Lung (tissue), 16 donors: Measurements from ENCODE around the gene RBM42. TPM values are rescaled to one million over a fixed set of nuclear protein-coding genes. Genes with fewer than 3 reads are reported as not detected.
A peak's percentile ranks its signal among the peaks of the same experiment; 100 is the strongest.

ENCODE experiments used
- ATAC-seq: fragments of 200-7000 bp; cut with Tn5 transposase; one replicate; pipeline ENCODE4 v1.9.1; 2020; ENCODE audit warnings: moderate number of reproducible peaks; ENCODE audit not compliant: insufficient read depth, low FRiP score
- DNase-seq, 3 donors: peaks; one replicate each; pipeline ENCODE4 v3.0.0-alpha.2; 2013 to 2017
- H3K27ac ChIP-seq, 2 donors: one replicate each; pipeline ENCODE4 v1.5.1; 2013; ENCODE audit warnings: mild to moderate bottlenecking in 2 of 2, moderate library complexity in 2 of 2, control low read depth in 1 of 2, inconsistent platforms in 1 of 2, low read depth in 1 of 2, low read length in 1 of 2
- H3K27me3 ChIP-seq, 3 donors: one replicate each; pipeline ENCODE4 v1.5.1; 2013; ENCODE audit warnings: low read length in 2 of 3; ENCODE audit not compliant: control insufficient read depth in 3 of 3, insufficient read depth in 3 of 3
- H3K36me3 ChIP-seq, 4 donors: one replicate each; pipeline ENCODE4 v1.5.1; 2013; ENCODE audit warnings: low read length in 4 of 4, mild to moderate bottlenecking in 1 of 4, moderate library complexity in 1 of 4; ENCODE audit not compliant: control insufficient read depth in 4 of 4, insufficient read depth in 4 of 4
- H3K4me1 ChIP-seq, 5 donors: one replicate each; pipeline ENCODE4 v1.5.1; 2013; ENCODE audit warnings: low read length in 5 of 5, mild to moderate bottlenecking in 2 of 5, moderate library complexity in 1 of 5; ENCODE audit not compliant: control insufficient read depth in 5 of 5, insufficient read depth in 5 of 5
- H3K4me3 ChIP-seq: one replicate; pipeline ENCODE4 v1.5.1; 2013; ENCODE audit warnings: mild to moderate bottlenecking, control low read depth, moderate library complexity
- H3K9ac ChIP-seq, 2 donors: one replicate each; pipeline ENCODE4 v1.5.1; 2013; ENCODE audit warnings: low read length in 2 of 2, control low read depth in 1 of 2; ENCODE audit not compliant: insufficient read depth in 1 of 2
- H3K9me3 ChIP-seq, 4 donors: one replicate each; pipeline ENCODE4 v1.5.1; 2013; ENCODE audit warnings: low read length in 3 of 4, mild to moderate bottlenecking in 1 of 4, moderate library complexity in 1 of 4; ENCODE audit not compliant: control insufficient read depth in 4 of 4, insufficient read depth in 3 of 4
- CTCF ChIP-seq: IDR thresholded peaks from 2 replicates; pipeline ENCODE4 v1.5.1; 2012; ENCODE audit warnings: mild to moderate bottlenecking; ENCODE audit errors: control extremely low read depth, extremely low read depth
- WGBS, 2 donors: extraction: QIAGEN DNeasy Blood & Tissue Kit; methylation state at CpG; one replicate each; pipeline ENCODE4 v1.1.7; 2013; 5-methylcytosine and 5-hydroxymethylcytosine counted together
- long read RNA-seq, 5 donors: transcript quantifications; one replicate each; lab custom pipeline, GENCODE V29; 2026
- polyA plus RNA-seq, 2 donors: library from polyadenylated mRNA; stranded (reverse); fragments of 200-250 nt; gene quantifications; one replicate each; pipeline ENCODE4 v1.2.1, GENCODE V29; 2013
- total RNA-seq, 2 donors: library from RNA; depleted of rRNA in 1 of 2; stranded (reverse); fragments of >200 nt in 1 of 2; gene quantifications; one replicate each; pipeline ENCODE4 v1.2.1, GENCODE V29; 2014 to 2021
- donor health status: control.
- donor health status: control.
- donor health status: Bipolar disorder and iron deficiency.
- donor health status: healthy.
- donor health status: DM: yes; HTN: yes; CAD: no.

RBM42 gene
- 10 to 100 TPM; 28.4 to 77.4 TPM for total RNA-seq
- polyA plus RNA-seq: 10 to 100 TPM; 68.6 to 84.0 TPM
- long read RNA-seq, donor 1, transcript RBM42-201 (10 exons, 1,680 nt): major isoform, 10 of 57 reads
- long read RNA-seq, donor 1, partial matches to known transcripts: 27 of 57 reads
- long read RNA-seq, donor 1, other reads (novel, unspliced or antisense): 18 of 57 reads
- long read RNA-seq, donor 2, transcript RBM42-201 (10 exons, 1,680 nt): major isoform, 7 of 25 reads
- long read RNA-seq, donor 2, partial matches to known transcripts: 5 of 25 reads
- long read RNA-seq, donor 2, other reads (novel, unspliced or antisense): 12 of 25 reads
- long read RNA-seq, donor 3, transcript RBM42-201 (10 exons, 1,680 nt): major isoform, 8 of 28 reads
- long read RNA-seq, donor 3, partial matches to known transcripts: 8 of 28 reads
- long read RNA-seq, donor 3, other reads (novel, unspliced or antisense): 10 of 28 reads
- long read RNA-seq, donor 4, partial matches to known transcripts: 14 of 26 reads
- long read RNA-seq, donor 4, other reads (novel, unspliced or antisense): 9 of 26 reads
- long read RNA-seq, donor 5, transcript RBM42-201 (10 exons, 1,680 nt): major isoform, 8 of 50 reads
- long read RNA-seq, donor 5, partial matches to known transcripts: 25 of 50 reads
- long read RNA-seq, donor 5, other reads (novel, unspliced or antisense): 13 of 50 reads

- H3K9me3 ChIP-seq: no peaks in the 10 kb centered on the region
- peaks cover 3 to 33% (median 27%) of the 10 kb centered on the region in 4 donors for H3K36me3 ChIP-seq
- ATAC-seq (peak; percentile 100), DNase-seq (peak; percentile 99)
- peak within 1 kb of the TSS; percentile 94 to 95 for H3K27ac ChIP-seq
- H3K4me3 ChIP-seq: peak within 1 kb of the TSS; percentile 69
- no peak for TF ChIP-seq CTCF
- H3K4me1 ChIP-seq: peaks cover 0 to 12% (median 4%) of the 10 kb centered on the region in 5 donors
- 0% methylated on average over 56 of the region's 56 CpGs for WGBS, 2 donors
- peak within 1 kb of the TSS; percentile 86 to 98 for H3K9ac ChIP-seq
- no peaks in the 10 kb centered on the region for H3K27me3 ChIP-seq
Measured at GRCh38 chr19:35628565-35629331, at the start of gene RBM42. Gene RBM42 (plus strand): TSS chr19:35629036. CDS start chr19:35629154, 118 bp downstream.

- ATAC-seq (no peak), DNase-seq (no peak)
- H3K4me1 ChIP-seq: no peaks in the 10 kb centered on the region
- H3K27me3 ChIP-seq: peaks cover 0 to 4% (median 3%) of the 10 kb centered on the region in 3 donors
- H3K4me3 ChIP-seq: no peak overlapping the region
- H3K27ac ChIP-seq: no peak overlapping the region
- no peak overlapping the region for H3K9ac ChIP-seq
- TF ChIP-seq CTCF: no peak
- H3K36me3 ChIP-seq: no peaks in the 10 kb centered on the region
- H3K9me3 ChIP-seq: no peaks in the 10 kb centered on the region
- WGBS, 2 donors: 84 to 95% methylated on average over 1 of the region's 1 CpG
Measured at GRCh38 chr19:35582760-35583159, 46.1 kb upstream of the RBM42 start.

- Histone ChIP-seq H3K9ac (no peak within 1 kb of the TSS), H3K4me3 (no peak within 1 kb of the TSS), H3K36me3 (no peaks in the 10 kb centered on the region), H3K9me3 (no peaks in the 10 kb centered on the region), H3K27me3 (peaks cover 0 to 4% (median 3%) of the 10 kb centered on the region in 3 donors), H3K27ac (no peak within 1 kb of the TSS), H3K4me1 (no peaks in the 10 kb centered on the region)
- TF ChIP-seq CTCF: no peak
- DNase-seq (no peak), ATAC-seq (no peak)
- WGBS, 2 donors: 30 to 59% methylated on average over 16 of the region's 16 CpGs
Measured at GRCh38 chr19:35585848-35586247, 43.0 kb upstream of the RBM42 start, which contains the start of gene PMIS2. Gene PMIS2 (plus strand): TSS chr19:35586173. CDS start chr19:35586260, 87 bp downstream.
